GM19193 (cell line): ENCODE results near the gene SCGB1A1.

Experiments
- POLR2A ChIP-seq: IDR thresholded peaks from 4 replicates; pipeline ENCODE4 v1.6.1; 2011; ENCODE audit not compliant: insufficient read depth, insufficient read length; ENCODE audit errors: extremely low read depth

The SCGB1A1 gene

DNA sequence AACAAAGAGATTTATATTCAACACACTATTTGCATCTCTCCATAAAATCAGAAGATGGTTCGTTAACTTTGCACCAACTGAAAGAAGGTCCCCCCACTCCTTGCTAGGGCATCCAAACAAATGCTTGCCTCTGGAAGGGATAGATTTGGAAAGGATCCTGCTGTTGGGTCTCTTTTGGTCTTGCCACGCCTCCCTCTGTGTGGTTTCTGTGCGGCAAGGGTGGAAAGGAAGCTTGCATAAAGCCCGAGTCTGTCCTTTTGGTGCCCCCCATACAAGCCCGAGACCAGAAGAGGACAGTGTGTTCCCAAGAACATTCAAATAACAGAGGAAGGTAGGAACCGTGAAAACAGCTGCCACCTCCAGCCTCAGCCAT, 15.1 kb downstream of the SCGB1A1 start:
- no peak for TF ChIP-seq POLR2A

DNA sequence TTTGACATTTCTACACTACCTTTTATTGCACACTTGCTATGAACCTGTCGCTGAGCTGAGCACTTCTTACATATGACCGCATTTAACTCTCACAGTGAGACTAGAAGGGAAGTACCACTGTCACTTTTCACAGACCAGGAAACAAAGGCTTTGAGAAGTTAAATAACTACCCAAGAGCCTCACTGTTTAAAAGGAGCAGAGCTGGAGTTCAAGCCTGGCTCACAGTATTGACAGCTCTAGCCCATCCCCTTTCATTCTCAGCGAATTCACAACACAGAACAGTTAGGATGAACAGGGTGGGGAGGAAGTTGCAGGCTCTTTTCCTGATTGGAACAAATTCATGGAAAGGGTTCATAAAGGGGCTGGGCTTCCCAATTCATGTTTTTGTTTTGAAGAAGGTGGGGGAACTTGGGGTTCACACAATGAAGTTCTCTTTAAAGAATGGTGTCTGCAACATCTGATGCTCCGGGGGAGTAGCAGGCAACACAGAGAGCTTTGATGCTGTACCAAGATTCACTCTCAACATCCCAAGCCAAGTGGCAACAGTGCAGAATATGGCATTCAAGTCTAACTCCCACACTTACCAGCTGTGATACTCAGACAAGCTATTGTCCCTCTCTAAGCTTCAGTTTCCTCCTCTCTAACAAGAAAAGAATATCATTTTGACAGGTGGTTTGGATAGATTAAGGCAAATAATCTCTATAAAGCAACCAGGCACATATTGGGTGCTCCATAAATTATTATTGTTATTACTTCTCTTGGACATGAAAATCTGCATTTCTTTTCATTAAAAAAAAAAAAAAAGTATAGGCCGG, 17.2 kb downstream of the SCGB1A1 start:
- TF ChIP-seq POLR2A = no peak

DNA sequence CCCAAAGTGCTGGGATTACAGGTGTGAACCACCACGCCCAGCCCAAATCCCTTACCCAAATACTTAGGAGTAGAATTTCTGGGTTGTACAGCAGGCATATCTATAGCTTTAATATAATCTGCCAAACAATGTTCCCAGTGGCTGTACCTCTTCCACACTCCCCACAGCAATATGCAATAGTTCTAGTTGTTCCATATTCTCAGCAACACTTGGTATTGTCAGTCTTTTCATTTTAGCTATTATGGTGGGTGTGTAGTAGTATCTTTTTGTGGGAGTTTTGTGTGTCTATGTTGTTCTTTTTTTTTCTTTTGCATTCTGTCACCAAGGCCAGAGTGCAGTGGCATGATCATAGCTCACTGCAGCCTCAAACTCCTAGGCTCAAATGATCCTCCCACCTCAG, 18.8 kb downstream of the SCGB1A1 start:
- TF ChIP-seq POLR2A = no peak

DNA sequence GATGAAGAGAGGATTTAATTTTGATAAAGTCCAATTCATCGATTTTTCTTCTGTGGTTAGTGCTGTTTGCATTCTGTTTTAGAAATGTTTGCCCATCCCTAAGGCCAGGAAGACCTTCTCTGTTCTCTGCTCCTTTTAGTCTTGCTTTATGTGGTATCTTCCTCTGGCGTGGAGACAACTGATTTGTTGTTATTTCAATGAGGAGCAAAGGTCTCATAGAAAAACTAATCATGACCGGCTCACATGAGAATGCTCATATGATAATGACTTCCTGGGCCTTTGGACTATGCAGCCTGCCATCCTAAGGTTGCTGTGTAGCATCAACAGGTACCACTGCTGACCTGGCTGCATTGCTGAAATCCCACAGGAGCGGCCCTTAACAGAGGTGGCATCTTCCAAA, 19.8 kb downstream of the SCGB1A1 start:
- TF ChIP-seq POLR2A = no peak

DNA sequence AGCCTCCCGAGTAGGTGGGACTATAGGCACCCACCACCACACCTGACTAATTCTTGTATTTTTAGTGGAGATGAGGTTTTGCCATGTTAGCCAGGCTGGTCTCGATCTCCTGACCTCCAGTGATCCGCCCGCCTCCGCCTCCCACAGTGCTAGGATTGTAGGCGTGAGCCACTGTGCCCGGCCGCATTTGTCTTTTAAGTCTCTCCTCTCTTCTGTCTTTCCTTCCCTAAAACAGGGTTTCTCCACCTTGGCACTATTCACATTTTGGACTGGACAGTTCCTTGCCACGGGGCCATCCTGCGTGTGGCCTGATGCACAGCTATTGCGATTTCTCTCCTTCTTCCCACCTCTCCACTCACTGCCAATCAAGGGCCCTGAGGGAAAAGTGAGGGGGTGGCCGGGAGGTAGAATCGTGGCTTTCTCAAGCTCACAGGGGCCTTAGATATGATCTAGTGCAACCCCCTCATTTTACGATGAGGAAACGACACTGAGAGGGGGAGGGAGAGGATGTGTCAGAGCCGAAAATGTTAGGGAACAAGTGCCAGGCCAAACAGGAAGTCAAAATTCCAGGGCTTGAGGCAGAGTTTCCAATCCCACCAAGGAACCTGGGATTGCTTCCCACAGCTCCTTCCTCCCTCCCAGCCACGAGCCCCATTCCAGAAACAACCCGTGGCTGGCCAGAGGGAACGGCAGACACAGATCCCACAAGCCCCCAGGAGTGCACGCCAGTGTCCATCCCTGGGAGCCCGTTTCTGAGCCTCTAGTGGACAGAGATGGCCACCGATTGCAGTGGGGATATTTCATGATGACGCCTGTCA, 21.2 kb downstream of the SCGB1A1 start:
- no peak for TF ChIP-seq POLR2A

DNA sequence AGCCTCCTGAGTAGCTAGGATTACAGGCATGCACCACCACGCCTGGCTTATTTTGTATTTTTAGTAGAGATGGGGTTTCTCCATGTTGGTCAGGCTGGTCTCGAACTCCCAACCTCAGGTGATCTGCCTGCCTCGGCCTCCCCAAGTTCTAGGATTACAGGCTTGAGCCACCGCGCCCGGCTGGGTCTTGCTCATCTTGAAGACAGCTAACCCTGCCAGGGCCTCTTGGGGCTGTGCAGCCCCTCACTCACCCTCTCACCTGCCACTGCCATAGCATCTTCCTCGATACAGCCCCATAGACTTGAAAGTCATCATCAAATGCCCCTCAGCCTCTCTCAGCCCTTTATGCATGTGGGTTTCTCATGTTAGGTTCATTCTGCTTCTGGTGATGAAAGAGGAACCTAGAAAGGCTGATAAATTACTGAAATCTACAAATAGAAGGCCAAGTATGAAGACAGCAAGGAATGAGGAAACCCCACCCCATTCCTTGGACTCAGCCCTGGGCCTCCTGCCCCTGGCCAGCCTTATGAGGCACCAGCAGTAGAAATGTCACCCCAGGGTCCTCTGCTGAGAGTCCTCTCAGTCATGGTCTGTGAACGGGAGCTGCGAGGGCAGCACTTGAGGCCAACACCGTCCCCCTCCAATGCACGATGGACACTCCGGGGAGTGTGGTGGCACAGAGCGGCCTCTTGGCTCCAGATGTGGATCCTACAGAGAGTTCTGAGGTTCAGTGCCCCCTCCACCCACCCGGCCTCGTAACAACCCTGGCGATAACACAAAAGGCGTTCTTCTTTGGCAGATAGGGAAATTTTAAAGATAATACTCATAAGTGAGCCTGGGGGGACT, 24.8 kb downstream of the SCGB1A1 start:
- TF ChIP-seq POLR2A = no peak

DNA sequence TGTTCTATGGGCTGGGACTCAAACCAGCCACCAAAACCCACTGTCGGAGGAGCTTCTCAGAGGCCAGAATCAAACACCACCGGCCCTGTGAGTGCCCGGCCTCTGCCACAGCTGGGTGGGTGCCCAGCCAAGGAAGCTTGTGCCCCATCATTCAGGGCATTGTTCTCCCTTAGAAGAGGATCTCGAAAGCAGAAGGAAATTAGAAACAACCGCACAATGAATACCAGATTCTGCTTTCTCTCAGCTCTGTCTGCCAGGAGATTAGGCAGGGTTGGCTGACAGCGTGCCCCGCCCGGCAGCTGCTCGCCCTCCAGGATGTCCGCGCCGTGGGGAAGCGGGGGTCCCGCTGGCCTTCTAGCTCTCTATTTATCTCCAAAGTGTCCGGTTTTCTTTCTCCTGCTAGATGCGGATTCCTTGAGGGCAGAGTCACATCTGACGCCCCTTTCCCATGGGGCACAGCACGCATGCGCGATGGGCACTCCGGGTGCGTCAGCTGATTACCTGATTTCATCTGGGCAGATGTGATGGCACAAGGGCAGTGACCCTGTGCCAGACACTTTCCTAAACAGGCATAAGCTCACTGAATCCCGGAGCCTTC, 25.5 kb downstream of the SCGB1A1 start:
- TF ChIP-seq POLR2A = no peak

DNA sequence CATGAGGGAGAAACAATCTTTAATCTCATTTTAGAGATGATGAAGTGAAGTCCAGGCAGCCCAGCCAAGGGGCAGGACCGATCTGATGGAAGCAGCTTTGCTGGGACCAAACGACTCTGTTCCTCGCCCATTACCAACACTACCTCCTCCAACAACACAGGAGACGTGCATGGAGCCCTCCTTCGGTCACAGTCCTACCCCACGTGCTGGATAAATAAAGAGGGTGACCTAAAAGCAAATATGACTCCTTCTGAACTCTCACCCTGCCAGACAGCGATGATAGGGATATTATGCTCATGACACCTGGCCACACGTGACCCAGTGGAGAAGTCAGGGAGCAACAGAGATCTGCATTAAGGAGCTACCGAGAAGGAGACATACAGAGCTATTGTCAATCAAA, 26.0 kb downstream of the SCGB1A1 start:
- no peak for TF ChIP-seq POLR2A

DNA sequence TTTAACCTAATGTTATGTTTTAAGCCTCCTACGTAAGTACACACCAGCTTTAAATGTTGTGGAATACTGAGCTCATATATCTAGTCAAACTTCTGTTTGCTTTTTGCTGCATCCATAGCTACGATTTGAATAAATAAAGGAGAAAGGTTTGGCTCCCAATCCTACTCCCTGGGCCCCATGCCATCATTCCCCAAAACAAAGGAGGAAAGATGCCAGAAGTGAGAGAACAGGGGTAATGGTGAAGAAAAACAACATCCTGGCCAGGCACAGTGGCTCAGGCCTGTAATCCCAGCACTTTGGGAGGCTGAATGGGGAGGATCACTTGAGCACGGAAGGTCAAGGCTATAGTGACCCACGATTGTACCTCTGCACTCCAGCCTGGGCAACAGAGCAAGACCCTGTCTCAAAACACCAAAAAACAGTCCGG, 26.5 kb downstream of the SCGB1A1 start:
- no peak for TF ChIP-seq POLR2A

DNA sequence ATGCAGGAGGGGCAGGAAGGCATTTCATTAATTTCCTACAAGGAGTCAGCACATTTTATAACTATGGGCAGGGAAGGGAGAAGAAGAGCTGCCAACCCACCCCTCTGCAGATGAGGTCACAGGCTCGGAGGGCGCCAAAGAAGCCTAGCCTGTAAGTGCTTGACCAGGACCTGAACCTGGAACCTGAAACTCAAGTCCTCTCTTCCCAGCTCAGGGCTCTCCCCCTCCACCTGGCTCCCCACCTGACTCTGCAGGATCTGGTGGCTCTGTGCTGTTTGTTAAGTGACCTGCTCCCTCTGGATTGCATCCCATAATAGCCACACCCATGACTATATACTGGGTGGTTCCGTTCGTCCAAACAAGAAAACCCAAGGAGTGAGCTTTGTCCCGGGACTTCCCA, 27.3 kb downstream of the SCGB1A1 start:
- no peak for TF ChIP-seq POLR2A

DNA sequence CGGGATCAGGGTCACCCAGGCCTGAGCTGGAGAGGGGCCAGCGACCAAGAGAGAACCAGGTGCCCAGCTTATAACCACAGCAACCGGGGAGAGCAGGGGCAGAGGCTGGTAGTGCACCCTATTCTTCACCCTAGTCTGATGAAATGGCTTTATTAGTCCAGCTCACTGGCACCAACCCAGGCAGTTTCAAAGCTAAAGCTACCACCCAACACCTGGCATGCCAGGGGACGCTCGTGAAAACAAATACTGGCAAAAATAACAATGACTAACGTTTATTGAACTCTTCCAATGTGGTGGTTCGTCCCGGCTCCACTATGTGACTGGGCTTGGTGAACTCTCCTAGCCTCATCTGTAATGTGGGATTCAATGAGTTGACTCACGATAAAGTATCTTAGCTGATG, 30.6 kb downstream of the SCGB1A1 start:
- TF ChIP-seq POLR2A = no peak

DNA sequence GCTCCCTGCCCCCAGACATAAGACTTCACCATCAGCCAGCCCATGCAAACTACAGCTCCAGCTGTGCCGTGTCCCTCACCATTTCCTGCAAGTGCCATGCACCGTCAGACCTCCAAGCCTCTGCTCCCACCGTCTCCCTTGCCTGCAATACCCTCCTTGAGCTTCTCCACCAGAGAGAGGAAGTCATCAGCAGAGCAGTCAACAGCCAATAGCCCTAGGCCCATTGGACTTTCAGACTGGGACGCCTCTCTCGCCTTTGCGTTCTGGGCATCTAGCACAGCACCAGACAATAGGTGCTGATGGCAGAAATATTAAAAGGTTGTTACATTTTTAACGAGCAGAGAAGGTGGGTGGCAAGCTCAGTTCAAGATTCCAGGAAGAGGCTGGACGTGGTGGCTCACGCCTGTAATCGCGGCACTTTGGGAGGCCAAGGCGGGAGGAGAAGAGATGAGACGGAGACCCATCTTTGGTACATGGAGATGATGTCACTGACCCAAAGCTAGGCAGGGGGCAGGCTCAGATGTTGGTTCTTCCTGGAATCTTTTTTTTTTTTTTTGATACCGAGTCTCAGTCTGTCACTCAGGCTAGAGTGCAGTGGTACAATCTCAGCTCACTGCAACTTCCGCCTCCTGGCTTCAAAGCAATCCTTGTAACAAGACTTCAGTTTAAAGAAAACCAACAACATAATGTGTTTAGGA, 31.9 kb downstream of the SCGB1A1 start:
- no peak for TF ChIP-seq POLR2A

DNA sequence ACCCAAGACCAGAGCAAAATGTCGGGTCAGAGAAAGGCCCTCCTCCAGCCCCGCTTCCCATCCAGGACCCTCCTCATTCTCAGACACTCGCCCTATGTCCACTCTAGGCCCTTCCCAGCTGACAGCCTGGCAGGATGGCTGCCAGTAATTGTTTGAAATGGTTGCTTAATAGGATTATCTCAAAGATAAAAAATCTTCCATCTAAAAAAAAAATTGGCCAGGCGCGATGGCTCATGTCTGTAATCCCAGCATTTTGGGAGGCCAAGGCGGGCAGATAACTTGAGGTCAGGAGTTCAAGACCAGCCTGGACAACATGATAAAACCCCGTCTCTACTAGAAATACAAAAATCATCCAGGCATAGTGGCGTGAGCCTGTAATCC, 32.4 kb downstream of the SCGB1A1 start:
- no peak for TF ChIP-seq POLR2A

DNA sequence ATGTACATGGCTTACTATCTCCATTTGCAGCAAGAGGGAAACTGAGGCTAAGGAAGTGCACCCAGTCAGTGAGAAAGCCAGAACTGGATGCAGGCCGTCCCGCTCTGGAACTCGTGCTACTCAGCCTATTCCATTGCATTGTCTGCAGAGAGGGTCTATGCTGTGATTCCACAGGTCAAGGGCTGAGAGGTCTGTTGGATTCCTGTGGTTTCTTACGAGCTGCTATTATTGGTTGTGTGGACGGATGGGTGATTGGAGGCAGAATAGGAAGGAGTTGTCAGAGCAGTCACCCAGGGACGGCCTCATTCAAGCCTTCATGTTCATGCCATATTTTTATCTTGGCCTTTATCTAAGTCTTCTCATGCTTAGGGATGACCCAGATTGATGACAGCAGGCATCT, 33.4 kb downstream of the SCGB1A1 start:
- no peak for TF ChIP-seq POLR2A

DNA sequence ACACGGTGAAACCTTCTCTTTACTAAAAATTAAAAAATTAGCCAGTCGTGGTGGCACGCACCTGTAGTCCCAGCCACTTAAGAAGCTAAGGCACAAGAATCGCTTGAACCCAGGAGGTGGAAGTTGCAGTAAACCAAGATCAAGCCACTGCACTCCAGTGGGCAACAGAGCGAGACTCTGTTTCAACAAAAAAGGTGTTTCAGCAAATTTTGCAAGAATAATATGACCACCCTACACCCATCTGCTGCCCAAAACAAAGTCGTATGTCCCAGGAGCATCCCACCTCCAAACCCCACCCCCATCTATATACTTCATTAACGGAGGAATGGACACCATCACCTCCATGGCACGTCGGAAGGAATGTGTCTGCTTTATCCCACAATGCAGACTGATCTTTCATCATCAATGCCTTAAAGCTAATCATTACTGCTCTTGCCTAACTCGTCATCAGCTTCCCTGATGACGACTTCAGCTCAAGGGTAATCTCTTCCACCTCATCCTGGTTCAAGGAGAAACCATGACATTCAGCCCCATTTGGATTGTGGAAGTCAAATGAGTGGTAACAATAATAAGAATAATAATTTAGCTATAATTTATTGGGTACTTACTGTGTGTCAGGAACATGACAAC, 34.1 kb downstream of the SCGB1A1 start:
- no peak for TF ChIP-seq POLR2A

DNA sequence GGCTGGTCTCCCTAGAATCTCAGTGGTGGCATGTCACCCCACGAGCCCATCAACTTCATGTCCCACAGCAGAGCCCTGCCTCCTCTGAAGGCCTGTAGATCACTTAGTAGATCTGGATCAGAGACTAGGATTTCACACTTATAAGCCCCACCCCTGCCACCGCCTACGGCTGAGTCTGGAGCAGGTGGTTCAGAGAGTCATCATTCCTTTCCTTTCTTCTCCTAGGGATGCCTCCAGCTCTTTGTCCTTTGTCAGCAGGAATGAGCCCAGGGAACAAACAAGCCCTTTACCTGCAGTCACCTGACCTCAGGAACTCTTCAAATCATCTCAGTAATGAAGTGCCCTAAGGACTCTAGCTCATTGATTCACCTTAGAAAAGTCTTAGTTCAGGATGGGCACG, 37.8 kb downstream of the SCGB1A1 start:
- no peak for TF ChIP-seq POLR2A
